Posterior cingulate gyrus (tissue), 11 donors: Measurements from ENCODE around the gene CRISPLD2.
"Not testable (repeated sequence)": the region's sequence is repeated elsewhere in the genome, so short reads cannot be mapped to it uniquely, and the experiment has no call there.

Experiments
- DNase-seq, 10 donors: peaks; one replicate each; pipeline versions ENCODE4 v3.0.0 to v3.0.0-alpha.2; 2020 to 2021; ENCODE audit warnings: mixed read lengths in 3 of 10
- intact Hi-C: fragments of 100-400 bp; cut with DNase I; formaldehyde crosslinking; loops from one replicate; pipeline ENCODE4 v1.15.1; 2023

CRISPLD2 gene

DNA sequence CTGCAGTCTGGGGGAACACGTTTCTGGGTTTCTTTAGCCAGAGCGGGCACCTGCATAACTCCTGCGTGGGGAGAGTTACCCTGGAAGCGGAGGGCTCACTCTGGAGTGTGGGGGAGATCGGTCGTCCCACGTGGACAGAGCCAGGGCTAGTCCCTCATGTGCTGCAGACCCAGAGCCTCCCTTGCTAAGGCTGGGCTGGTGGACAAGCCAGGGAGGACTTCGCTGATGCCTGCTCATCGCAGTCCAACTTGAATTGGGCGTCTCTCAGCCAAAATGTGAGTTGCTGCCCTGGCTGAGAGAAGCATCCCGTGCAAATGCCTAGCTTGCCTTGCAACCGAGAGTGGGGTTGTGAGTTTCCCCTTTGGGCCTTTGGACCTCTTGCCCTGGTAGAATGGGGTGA, 986 bp downstream of the CRISPLD2 start:
- intact Hi-C loops: no loop called here
- peak in 2 of 10 donors; percentile 58 to 70 for DNase-seq

DNA sequence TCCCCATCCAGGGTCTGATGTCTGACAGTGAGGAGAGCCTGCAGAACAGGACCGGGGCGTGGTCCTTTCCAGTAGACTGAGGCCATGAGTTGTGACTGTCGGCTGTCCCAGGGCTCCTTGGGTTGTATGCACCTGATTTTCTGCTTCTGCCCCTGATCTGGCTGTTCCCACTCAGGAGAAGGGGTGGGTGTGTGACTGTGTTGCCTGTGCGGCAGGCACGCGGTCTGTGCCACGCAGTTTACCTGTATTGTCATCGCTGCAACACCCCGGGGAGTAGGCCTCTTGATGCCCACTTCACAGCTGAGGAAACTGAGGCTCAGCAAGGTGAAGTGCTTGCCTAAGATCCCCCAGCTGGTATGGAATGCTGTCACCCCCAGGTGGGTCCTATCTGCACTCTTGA, 1.4 kb downstream of the CRISPLD2 start:
- DNase-seq: peak in 2 of 10 donors; percentile 43 to 50
- intact Hi-C loops: no loop called here

DNA sequence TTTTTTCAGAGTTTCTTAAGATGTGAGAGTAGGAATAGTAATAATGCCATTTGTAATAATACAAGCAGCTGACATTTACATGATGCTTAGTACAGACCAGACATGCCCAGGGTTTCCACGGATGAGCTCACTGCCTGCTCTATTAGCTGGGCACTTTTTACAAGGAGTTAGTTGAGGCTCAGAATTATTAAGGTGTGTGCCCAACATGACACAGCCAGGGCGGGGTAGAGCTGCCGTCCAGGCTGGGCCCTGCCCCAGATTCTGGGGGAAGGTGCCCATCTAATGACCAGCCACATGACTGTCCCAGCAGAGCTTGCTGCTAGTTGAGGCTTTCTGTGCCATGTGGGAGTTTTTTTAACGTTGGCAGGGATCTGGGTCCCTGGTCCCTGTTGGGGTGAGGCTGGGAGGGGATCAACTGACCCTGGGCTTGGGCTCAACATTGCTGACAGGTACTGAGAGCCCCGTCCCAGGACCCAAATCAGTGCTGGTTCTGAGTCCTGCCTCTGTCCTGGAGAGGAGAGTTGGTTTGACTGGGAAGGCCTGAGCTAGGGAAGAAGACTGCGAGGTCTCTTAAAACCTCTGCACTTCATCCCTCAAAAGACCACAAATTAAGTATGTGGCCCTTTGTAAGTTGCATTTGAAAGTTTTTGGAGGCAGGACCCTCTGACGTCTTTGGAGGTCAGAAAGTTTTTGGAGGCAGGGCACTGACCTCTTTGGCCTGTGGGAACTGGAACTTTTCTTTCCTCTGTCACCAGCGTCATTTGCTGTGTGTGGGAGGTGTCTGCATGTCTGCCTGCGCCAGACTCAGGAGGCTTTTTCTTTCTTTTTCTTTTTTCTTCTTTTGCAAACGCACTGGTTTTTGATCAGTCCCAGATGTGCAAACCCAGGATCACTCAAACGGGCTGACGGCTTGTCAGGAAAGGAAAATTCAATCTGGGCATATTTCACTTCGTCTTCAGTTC, 2.2 kb downstream of the CRISPLD2 start:
- intact Hi-C loops: no loop called here
- DNase-seq: peak in 2 of 10 donors; percentile 43 to 44

DNA sequence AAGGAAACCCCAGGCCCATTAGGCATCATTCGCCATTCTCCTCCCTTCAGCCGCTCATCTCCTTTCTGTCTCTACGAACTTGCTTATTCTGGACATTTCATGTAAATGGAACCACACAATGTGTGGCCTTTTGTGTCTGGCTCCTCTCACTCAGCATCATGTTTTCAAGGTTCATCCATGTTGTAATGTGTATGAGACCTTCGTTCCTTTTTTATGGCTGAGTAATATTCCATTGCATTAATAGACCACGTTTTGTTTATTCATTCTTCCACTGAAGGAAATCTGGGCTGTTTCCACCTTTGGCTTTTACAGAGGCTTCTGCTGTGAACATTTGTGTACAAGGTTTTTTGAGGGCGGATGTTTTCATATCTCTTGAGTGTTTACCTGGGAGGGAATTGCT, 3.2 kb downstream of the CRISPLD2 start:
- intact Hi-C loops: no loop called here
- no peak for DNase-seq

DNA sequence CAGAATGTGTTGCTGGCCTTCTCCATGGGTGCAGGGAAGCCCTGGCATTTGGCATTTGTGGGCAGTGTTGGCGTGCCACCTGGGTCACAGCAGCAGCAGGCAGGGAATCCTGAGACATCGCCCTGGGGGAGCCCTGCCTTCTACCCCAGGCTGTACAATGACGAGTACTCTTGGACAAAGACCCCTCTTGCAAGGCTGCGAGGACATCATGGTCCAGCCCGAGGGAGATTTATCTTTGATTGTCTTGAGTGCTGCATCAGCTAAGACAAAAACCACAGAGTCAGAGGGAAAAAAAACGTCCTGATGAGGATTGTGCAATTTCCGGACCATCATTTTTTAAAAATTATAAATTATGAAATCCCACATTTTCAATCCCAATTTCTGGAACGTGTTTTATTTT, 3.7 kb downstream of the CRISPLD2 start:
- peak in 2 of 10 donors; percentile 20 to 40 for DNase-seq
- intact Hi-C loops: no loop called here

DNA sequence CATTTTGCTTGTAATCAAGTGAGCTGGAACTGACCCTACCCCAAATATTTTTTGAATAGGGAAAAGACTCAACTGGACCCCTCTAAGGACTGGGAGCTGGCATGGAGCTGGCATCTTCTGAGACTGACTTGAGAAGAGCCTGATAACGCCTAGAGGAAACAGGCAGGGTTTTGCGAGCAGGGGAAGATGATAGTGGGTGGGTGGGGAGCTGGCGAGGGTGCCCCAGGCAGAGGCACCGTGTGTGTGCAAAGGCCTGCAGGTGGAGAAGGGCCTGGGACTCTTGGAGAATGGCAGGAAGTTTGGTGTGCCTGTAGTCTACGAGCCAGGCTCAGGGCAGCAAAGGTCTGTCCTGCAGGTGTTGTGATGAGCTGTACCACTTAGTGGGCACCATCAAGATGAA, 4.1 kb downstream of the CRISPLD2 start:
- DNase-seq: no peak
- intact Hi-C loops: no loop called here

DNA sequence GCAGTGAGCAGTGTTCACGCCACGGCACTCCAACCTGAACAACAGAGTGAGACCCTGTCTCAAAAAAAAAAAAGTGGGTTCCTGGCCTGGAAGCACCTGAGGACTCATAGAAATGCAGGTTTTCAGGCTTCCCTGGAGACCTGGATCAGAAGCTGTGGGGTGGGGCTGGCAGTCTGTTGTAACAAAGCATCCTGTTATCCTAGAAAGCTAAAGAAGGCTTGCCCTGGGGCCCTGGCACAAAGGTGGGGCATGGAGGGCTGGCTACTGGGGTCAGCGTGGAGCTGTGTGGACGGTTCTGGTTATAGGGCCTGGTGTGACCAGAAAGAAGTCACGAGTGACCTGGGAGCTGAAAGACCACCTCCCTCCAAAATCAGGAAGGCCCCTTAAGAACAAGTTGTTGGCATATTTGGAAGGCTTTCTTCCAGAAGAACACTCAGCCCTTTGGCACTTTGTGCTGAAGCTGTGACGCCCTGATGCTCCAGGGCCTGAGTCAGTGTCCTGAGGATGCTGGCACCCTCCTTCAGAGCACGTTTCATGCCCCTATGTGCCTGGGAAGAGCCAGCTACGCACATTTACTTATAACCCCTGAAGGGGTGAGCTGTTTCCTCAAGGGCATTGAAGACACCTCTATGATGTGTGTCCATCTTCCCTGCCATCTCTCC, 6.2 kb downstream of the CRISPLD2 start:
- intact Hi-C loops: no loop called here
- no peak for DNase-seq

DNA sequence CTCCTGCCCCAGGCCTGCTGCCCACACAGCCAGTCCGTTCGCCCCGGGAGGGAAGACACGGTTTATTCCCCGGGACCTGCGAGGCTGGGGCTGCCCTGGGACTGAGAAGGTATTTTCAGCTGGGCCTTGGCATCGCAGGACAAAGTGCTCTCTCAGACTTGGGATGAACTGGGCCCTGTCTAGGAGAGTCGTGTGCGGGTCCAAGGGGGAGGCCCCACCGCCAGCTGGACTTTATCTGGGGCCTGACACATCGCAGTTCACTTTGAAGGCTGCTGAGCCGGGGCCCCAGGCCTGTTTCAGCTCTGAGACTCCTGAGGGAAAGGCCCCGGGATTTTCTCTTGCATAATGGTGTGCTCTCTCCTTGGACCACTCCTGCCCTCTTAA, 6.8 kb downstream of the CRISPLD2 start:
- no peak for DNase-seq
- intact Hi-C loops: no loop called here

DNA sequence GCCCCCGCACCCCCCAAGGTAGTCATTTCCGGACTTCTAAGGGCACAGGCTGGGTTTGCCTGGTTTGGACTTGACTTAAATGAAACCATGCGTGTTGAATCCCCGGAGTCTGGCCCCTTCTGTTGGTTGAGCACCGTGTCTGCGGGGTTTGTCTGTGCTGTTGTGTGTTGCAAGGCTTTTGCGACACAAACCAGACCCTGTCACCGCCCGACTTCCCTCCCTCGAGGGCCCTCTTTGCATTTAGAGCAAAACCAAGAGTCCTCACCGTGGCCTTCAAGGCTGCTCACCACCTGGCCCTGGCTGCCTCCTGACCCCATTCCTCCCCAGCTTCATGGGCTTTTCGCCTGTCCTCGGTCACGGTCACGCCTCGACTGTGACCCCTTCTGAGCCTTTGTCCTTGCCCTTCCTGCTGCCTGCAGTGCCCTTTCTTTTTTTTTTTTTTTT, 7.4 kb downstream of the CRISPLD2 start:
- DNase-seq: no peak
- intact Hi-C loops: no loop called here

DNA sequence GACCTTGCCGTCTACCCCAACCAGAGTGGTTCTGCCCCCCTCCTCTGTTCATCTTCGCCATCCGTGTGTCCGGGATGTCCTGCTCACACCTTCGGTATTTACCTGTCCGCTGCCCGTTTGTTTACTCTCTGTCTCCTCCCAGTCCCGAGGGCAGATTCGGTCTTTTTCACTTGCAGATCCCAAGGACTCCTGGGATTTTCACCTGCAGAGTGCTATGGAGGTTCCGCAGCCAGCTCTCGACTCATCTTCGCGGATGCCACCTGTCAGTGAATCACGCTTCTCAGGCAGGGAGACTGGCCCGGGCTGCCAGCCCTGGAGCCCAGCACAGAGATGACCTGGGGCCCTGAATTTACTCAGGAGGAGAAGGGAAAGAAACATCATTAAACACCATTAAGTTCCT, 8.1 kb downstream of the CRISPLD2 start:
- no peak for DNase-seq
- intact Hi-C loops: no loop called here

DNA sequence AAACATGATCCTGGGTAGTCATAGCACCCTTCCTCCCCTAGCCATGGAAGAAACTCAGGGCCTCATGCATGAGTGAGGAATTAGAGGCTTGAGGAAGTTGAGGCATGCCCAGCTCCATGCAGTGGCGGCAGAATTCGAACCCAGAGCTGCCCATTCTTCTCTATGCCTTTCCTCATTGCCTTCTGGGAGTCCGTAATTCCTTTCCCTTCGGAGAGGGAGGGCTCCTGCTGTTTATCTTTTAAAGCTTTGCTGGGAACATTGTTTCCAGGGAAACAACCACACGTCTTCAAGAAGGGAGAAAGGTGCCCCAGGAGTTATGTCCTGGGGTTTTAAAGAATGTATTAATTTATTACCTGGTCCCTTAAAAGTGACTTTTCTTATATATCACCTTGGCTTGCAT, 8.5 kb downstream of the CRISPLD2 start:
- DNase-seq: no peak
- intact Hi-C loops: no loop called here

DNA sequence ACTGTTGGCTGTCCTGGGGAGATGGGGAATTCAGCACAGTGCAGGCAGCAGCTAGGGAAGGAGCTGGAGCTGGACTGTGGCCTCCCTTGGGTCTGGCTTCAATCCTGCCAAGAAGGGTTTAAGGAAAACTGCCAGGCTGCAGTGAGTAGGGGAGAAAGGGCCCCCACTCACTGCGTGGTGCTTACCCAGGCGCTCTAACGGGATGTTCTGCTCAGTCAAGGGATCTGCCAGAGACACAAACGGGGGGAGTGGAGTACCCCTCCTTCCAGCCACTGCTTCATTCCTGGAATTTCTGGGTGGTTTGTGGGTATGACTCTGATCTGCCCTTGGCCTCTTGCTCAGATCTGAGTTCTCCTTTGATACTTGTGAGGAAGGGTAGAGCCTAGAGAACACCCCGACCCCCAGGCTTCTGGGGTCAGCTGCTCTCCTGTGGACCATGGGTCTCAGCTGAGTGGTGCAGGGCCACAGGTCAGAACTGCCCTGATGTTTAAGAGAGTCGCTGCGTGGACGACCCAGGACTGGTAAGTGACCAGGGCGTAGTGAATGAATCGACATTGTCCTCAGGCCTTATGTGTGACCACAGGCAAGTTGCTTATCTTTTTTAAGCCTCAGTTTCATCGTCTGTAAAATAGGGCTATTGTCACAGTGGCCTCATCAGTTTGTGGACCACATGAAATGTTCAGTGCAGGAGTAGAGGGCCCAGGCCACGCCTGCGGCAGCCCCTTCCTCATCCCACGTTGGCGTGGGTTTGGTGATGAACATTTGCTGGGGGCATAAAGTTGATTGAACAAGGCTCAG, 9.6 kb downstream of the CRISPLD2 start:
- no peak for DNase-seq
- intact Hi-C loops: no loop called here

DNA sequence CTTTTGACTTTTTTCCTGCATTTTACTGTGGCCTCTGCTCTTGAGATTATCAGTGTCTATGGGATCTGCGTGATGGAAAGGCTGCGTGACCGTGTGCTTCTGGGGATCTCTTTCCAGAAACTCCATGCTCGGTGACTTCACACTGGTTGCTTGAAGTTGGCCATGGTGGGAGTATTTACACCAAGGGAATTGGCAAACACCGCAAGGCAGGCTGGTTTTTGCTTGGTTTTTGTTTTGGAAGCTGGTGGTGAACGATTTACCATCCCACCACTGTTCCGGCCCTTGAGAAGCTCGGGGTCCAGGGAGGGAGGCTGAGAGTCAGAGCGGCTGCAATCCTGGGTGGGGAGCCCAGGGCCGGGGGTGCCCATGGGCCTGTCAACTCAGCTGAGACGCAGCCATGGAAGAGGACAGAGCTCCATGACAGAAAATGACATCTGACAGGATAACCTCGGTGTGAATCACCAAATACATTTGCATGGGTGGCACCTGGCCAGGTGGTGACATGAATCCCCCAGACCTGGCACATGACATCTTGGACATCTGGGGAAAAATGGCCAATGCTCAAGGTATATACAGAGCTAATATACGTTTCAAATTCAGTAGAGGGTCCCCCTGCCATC, 11.1 kb downstream of the CRISPLD2 start:
- intact Hi-C loops: no loop called here
- no peak for DNase-seq

DNA sequence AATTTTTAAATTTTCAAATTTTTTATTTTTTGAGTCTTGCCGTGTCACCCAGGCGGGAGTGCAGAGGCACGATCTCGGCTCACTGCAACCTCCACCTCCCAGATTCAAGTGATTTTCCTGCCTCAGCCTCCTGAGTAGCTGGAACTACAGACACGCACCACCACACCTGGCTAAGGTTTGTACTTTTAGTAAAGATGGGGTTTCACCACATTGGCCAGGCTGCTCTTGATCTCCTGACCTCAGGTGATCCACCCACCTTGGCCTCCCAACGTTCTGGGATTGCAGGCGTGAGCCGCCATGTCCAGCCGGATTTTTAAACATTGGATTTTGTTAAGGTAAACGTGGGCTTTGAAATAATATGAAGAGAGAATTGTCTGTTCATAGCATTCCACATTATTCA, 11.9 kb downstream of the CRISPLD2 start:
- DNase-seq, intact Hi-C loops: not testable (repeated sequence)

DNA sequence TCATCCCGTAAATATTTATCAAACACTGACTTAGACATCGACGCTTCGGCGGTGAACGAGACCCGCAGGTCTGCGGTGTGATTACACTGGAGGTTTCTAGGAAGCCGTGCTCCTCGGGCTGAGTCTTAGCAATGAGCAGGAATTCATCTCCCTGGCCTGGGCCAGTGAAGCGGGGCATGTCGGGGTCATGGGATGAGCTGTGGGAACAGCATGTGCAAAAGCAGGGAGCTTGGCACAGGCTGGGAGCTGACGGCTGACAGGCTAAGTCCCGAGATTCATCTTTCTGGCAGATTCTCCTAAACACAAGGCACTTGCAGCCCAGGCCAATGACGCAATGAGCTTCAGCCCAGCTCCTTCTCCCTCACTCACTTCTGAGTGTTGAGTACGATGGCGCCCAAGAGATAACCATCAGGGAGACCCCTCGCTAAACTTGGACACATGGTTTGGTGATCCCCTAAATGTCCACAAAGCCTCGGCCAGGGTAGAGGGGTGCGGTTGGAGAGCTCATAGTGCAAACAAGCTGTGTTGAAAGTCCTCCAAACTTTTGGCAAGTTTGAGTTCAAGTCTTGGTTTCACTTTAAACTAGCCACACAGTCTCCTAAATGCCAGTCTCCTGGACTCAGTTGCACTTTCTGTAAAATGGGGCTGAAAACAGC, 12.8 kb downstream of the CRISPLD2 start:
- intact Hi-C loops: no loop called here
- DNase-seq: peak in 1 of 10 donors; percentile 70

DNA sequence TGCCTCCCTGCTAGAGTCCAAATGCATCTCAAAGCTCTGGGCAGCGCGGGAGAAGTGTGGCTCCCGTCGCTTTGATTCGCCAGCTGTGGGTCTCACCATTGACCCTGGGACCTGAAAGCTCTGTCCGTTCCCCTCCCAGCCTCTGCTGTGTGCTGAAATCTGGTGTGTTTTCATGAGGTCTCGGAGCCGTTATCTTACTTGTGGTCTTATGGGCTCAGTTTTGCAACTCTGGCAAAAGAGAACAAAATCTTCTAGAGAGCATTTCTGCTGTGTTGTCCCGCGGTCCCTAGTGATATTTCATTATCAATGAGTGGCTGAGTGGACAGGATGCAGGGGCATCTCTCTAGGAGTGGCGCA, 13.3 kb downstream of the CRISPLD2 start:
- intact Hi-C loops: no loop called here
- no peak for DNase-seq

DNA sequence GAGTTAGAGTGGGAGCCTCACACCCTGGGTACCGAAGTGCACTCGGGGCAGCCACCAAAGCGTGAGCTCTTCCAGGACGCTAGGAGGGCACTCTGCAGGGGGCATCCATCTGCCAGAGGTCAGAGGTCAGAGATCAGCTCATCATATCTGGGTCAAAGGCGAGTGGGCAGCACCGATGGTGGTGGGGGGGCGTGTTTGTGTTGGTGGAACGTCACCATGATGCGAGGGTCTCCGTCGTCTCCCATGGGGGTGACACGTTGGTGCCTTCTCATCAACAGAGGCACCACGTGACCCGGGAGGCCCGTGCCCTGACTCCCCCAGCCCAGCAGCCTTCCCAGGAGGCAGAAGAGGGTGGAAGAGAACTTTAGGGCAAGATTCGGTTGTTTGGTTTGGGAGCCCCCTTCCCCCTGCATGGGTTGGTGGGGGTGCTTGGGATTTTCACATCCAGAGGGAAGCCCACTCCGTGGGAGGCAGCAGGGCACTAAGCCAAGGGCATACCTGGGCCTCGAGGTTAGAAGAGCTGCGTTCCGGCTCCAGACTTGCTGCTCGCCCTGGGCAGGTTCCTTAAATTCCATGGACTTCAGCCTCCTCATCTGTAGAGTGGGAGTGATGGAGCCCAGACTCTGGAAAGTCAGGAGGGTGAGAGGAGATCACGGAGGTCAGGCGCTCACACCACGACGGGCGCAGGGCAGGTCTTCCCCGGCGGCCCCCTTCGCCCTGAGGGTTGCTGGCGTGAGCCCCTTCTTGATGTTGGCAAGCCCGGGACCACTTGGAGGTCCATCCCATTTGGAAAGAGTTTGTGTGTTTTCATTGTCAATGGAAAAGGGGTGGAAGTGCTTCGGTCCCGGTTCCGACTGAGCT, 14.0 kb downstream of the CRISPLD2 start:
- peak in 2 of 10 donors; percentile 49 to 68 for DNase-seq
- intact Hi-C loops: no loop called here

DNA sequence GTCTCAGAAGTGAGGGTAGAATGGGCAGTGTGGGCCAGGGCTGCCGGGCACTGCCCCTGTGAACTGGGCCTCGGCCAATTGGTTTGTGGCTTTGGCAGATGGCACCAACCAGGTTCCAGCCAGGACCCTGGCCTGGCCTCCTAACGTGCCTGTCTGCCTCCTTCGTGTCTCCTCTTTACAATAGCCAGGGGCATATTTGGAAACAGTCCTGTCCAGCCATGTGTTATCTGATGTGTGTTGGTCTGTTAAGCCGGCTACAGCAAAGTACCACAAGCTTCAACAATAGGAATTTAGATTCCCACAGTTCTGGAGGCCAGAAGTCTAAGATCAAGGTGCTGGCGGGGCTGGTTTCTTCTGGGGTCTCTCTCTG, 14.6 kb downstream of the CRISPLD2 start:
- peak in 1 of 10 donors; percentile 35 for DNase-seq
- intact Hi-C loops: no loop called here

DNA sequence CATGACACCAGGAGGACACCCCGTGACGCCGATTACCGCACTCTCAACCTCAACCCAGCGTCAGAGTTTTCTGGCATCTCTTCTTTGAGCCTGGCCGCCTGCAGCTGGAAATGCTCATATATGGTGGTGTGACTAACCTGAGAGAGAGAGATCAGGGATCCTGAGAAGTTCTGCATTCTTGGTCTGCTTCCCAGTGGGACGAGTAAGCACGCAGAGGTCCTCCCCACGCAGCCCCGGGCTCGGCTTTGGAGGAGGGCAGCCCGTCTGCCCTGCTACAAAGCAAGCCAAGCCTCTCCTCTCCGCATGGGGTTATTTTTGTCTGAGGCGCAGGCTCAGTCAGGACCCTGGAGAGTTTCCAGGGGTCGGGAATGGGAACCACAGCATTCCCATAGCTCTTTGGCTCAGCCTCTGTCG, 16.5 kb downstream of the CRISPLD2 start:
- intact Hi-C loops: no loop called here
- peak in 3 of 10 donors; percentile 42 to 80 (median 63) for DNase-seq
